Measurements from ENCODE around the gene DRAM1.

The DRAM1 gene

GRCh38 chr12:101876861-101877805, at the start of gene DRAM1:
Gene DRAM1 (plus strand): TSS chr12:101877580. CDS start chr12:101877790, 210 bp downstream.
- in situ Hi-C loops (cut with HindIII; ENCODE audit: low pct_ligation_motif_present, low pct_unique_long_range_greater_than_20kb, low sequenced_read_pairs), result no loop called here
- peak; percentile 97 for DNase-seq

GRCh38 chr12:101828463-101829196, 48.8 kb upstream of the DRAM1 start:
- in situ Hi-C loops (cut with HindIII; ENCODE audit: low pct_ligation_motif_present, low pct_unique_long_range_greater_than_20kb, low sequenced_read_pairs), result no loop called here

GRCh38 chr12:101829639-101830366, 47.6 kb upstream of the DRAM1 start:
- in situ Hi-C loops (cut with HindIII; ENCODE audit: low pct_ligation_motif_present, low pct_unique_long_range_greater_than_20kb, low sequenced_read_pairs), result no loop called here
- peak; percentile 35 for DNase-seq

More at GRCh38 chr12:101828463-101829196, 48.8 kb upstream of the DRAM1 start:
- no peak for DNase-seq

- in situ Hi-C loops (cut with HindIII; ENCODE audit: low pct_ligation_motif_present, low pct_unique_long_range_greater_than_20kb, low sequenced_read_pairs), result no loop called here
- DNase-seq, result peak; percentile 96
Measured at GRCh38 chr12:101830367-101831325, 46.7 kb upstream of the DRAM1 start, which contains the start of gene GNPTAB. Gene GNPTAB (minus strand): TSS chr12:101830959. CDS start chr12:101830675, 284 bp downstream.

- in situ Hi-C loops (cut with HindIII; ENCODE audit: low pct_ligation_motif_present, low pct_unique_long_range_greater_than_20kb, low sequenced_read_pairs), result no loop called here
- DNase-seq, result no peak
Measured at GRCh38 chr12:101832030-101832429, 45.4 kb upstream of the DRAM1 start.

GRCh38 chr12:101838628-101839323, 38.6 kb upstream of the DRAM1 start:
- in situ Hi-C loops (cut with HindIII; ENCODE audit: low pct_ligation_motif_present, low pct_unique_long_range_greater_than_20kb, low sequenced_read_pairs), result no loop called here
- no peak for DNase-seq

GRCh38 chr12:101839324-101840283, 37.8 kb upstream of the DRAM1 start:
- peak; percentile 81 for DNase-seq
- in situ Hi-C loops (cut with HindIII; ENCODE audit: low pct_ligation_motif_present, low pct_unique_long_range_greater_than_20kb, low sequenced_read_pairs), result no loop called here

- in situ Hi-C loops (cut with HindIII; ENCODE audit: low pct_ligation_motif_present, low pct_unique_long_range_greater_than_20kb, low sequenced_read_pairs), result no loop called here
- no peak for DNase-seq
Measured at GRCh38 chr12:101841069-101841468, 36.3 kb upstream of the DRAM1 start.

- DNase-seq, result no peak
- in situ Hi-C loops (cut with HindIII; ENCODE audit: low pct_ligation_motif_present, low pct_unique_long_range_greater_than_20kb, low sequenced_read_pairs), result no loop called here
Measured at GRCh38 chr12:101845137-101845711, 32.2 kb upstream of the DRAM1 start.

- in situ Hi-C loops (cut with HindIII; ENCODE audit: low pct_ligation_motif_present, low pct_unique_long_range_greater_than_20kb, low sequenced_read_pairs), result no loop called here
Measured at GRCh38 chr12:101847325-101847724, 30.1 kb upstream of the DRAM1 start.

GRCh38 chr12:101850199-101850598, 27.2 kb upstream of the DRAM1 start:
- no peak for DNase-seq
- in situ Hi-C loops (cut with HindIII; ENCODE audit: low pct_ligation_motif_present, low pct_unique_long_range_greater_than_20kb, low sequenced_read_pairs), result no loop called here

More at GRCh38 chr12:101847325-101847724, 30.1 kb upstream of the DRAM1 start:
- DNase-seq, result peak; percentile 41

GRCh38 chr12:101852998-101853397, 24.4 kb upstream of the DRAM1 start:
- in situ Hi-C loops (cut with HindIII; ENCODE audit: low pct_ligation_motif_present, low pct_unique_long_range_greater_than_20kb, low sequenced_read_pairs), result no loop called here
- DNase-seq, result no peak

GRCh38 chr12:101854747-101855146, 22.6 kb upstream of the DRAM1 start:
- DNase-seq, result no peak
- in situ Hi-C loops (cut with HindIII; ENCODE audit: low pct_ligation_motif_present, low pct_unique_long_range_greater_than_20kb, low sequenced_read_pairs), result no loop called here

- in situ Hi-C loops (cut with HindIII; ENCODE audit: low pct_ligation_motif_present, low pct_unique_long_range_greater_than_20kb, low sequenced_read_pairs), result no loop called here
- no peak for DNase-seq
Measured at GRCh38 chr12:101855364-101855884, 22.0 kb upstream of the DRAM1 start.

- no peak for DNase-seq
- in situ Hi-C loops (cut with HindIII; ENCODE audit: low pct_ligation_motif_present, low pct_unique_long_range_greater_than_20kb, low sequenced_read_pairs), result no loop called here
Measured at GRCh38 chr12:101855976-101856375, 21.4 kb upstream of the DRAM1 start.
